HuH-7 (cell line): ENCODE results near the gene SLC9A3.

Experiments used
- DNase-seq: peaks from one replicate; pipeline ENCODE4 v3.0.0; 2011; ENCODE audit warnings: low spot score

Gene SLC9A3

DNA sequence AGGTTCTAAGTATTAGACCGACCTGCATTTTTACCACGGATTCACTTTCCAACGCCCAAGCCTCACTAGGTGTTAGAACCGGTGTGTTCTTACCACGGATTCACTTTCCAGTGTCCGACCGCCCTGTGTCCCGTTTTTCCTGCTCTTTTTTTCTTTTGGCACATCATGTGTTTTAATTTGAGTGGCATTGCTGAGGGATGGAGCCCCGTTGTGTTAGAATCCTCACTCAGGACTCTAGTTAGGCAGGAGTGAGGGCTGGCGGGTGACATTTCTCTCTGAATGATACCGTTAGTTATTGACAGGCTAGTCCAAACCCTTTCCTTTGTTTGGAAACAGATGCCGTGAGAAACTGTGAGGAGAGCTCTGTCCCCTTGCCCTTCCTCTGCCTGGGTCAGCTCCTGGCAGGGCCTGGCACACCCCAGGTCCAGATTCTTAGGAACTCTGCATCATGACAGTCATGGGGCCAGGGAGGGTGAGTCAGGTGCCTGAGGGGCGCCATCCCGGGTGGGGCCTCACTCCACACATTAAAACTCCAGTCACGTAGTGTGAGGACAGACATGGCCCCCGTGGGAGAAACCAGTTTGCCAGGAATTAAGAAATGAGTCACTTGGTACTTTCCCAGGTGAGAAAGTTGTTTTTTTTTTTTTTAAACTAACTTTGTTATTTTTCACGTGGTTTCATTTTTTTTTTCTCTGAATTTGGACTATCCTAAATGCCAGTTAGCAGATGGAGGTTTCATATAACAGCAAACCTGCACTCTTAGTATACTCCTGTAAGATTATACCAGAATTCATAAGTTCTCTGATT is 65.5 kb downstream of the SLC9A3 start:
- DNase-seq: no peak

DNA sequence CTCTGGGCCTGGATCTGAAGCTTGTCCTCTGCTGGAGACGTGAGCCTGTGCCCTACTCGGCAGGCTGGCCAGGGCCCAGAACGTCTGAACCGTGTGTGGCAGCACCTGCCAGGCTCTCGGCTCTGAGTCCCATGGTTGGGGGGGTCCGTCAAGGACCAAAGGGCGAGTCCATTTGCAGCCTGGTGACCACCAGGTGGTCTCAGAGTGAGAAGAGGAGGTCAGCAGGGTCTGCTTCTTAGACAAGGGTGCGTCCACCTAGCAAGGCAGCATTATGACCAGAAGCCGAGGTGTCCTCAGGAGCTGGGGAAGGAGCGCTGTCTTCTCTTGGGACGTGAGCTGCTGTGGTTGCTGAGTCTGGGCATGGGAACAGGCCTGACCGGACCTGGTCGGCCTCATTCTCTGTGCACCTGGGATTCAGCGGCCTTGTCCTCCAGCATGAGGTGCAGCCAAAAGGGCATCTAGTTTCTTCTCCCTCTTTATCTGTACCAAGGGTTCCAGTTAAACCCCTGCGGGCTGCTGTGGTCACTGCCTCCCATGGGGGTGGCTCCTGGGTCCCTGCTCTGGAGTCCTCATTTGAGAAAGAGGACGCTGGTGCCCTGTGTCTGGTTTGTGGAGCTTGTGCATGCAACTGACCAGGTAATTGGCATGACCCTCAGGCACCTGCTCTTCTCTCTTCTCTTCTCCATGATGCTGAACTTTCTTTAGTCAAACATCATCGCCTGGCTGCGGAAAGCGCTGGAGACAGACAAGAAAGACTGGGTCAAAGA is 66.9 kb downstream of the SLC9A3 start:
- no peak for DNase-seq

DNA sequence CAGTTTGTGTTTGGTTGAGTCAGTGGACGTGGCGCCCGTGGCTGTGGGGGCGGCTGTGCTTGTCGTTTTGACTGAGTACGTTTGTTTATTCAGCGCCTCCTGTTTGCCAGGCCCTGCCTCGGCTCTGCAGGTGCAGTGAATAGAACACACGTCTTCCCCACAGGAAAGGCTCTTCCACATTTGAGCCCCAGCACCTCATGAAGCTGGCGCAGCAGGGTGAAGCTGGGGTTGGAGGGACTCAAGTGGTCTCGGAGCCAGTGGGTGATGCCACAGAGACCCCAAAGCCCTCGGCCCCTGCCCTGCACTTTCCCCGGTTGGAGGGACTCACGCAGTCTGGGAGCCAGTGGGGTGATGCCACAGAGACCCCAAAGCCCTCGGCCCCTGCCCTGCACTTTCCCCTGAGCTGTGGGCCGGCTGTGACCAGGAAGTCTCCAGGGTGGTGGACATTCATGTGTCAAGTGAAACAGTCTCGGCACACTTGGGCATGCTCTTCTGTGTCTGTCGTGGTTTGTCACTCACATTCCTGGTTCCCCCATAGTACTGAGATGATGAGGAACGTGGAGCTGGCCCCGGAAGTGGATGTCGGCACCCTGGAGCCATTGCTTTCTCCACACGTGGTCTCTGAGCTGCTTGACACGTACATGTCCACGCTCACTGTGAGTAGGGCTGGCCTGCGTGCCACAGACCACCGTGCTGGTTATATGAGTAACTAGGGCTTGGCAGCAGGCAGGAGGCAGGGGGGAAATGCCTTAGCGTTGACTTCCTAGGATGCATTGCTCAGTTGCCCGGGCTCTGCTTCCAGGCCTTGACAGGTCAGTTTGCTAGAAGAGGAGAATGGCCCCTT is 67.7 kb downstream of the SLC9A3 start:
- DNase-seq: no peak

DNA sequence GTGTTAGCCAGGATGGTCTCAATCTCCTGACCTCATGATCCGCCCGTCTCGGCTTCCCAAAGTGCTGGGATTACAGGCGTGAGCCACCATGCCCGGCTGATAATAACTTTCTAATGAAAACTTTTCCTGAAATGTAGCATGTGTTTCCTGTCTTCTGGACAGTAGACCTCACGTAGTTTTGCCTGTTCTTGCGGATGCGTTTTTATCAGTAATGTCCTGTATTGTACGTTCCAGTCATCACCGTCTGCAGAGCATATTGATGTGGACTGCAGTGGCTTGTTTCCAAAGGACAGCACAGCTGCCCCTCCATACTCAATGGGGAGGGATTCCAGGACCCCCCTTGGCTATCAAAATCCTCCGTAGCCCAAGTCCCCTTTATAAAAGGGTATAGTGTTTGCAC is 68.4 kb downstream of the SLC9A3 start:
- DNase-seq: no peak

DNA sequence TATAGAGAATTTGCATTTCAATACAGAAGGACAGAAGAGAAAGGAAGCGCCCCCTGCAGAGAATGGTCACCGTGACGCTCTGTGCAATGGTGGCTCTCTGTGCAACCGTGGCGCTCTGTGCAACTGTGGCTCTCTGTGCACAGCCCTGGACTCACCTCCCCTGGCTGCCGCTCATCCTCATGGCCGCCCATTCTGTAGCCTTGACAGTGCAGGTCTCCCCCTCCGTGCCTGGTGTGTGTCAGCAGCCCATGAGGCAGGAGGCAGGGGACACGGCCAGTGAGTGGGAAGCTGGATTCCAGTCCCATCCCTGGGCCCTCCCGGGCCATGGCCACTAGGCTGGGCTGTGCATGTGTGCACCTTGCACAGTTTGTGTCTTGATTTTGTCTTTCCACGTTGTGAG is 69.3 kb downstream of the SLC9A3 start:
- DNase-seq: no peak

DNA sequence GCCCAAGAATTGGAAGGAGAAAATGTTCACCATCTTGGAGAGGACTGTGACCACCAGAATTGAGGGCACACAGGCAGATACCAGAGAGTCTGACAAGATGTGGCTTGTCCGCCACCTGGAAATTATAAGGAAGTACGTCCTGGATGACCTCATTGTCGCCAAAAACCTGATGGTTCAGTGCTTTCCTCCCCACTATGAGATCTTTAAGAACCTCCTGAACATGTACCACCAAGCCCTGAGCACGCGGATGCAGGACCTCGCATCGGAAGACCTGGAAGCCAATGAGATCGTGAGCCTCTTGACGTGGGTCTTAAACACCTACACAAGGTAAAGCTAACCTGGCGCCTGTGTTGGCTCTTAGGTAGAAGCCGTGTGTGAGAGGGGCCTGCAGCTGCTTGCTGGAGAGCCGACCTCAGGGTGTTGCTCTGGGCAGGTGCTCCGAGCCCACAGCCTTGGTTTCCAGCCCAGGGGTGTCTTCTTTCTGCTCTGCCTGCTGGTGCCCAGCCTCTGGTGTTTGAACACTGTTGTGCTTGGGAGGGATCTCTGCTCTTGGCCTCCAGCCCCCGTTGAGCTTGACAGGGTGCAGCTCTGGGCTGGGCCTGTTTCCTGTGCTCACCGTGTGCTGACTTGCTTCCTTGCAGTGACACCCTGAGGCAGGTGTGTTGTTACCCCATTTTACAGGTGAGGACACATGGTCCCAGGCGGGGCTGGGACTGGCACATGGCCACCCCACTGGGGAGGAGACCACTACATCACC is 70.3 kb downstream of the SLC9A3 start:
- DNase-seq: no peak

DNA sequence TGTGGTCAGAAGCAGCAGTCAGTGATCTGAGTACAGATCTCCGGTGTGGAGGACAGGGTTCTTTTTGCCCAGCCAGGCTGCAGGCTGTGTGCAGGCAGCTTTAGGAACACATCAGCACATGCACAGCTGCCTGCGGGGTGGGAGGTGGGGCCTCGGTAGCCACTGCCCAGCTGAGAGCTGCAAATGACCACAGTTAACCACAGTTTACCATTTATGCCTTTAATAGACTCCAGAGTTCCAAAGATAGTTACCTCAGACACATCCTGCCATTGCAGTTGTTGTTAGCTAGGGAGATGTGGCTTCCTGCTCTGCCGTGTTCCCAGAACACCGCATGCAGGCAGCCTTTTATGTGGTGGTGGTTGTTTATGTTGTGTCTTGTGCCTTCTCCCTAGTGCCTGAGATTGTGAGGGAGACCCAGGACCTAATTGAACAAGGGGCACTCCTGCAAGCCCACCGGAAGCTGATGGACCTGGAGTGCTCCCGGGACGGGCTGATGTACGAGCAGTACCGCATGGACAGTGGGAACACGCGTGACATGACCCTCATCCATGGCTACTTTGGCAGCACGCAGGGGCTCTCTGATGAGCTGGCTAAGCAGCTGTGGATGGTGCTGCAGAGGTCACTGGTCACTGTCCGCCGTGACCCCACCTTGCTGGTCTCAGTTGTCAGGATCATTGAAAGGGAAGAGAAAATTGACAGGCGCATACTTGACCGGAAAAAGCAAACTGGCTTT is 71.1 kb downstream of the SLC9A3 start:
- DNase-seq: no peak

DNA sequence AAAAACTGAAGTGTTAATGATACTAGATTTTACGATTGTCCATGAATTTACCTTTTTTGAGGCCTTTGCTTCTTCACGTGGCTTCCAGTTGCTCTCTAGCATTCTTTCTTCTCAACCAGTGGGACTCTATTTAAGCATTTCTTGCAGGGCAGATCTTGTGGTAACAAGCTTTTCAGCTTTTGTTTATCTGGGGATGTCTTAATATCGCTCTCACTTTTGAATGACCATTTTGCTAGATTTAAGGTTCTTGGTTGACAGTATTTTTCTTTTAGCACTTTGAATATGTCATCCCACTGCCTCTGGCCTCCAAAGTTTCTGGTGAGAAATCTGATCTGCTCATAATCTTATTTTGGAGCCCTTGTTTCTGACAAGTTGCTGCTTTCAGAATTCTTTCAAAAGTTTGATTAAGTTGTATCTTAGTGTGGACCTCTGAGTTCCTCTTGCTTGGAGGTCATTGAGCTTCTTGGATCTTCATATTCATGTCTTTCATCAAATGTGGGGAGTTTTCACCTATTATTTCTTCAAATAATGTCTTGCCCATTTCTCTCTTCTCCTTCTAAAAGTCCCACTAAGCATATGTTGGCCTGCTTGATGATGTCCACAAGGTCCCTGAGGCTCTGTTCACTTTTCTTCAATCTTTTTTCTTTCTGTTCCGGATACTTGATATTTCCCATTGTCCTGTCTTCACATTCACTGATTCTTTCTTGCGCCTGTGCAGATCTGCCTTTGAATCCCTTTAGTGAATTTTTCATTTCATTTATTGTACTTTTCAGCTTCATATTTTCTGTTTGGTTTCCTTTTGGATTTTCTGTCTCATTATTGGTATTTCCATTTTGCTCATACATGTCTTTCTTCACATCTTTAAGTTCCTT is 72.4 kb downstream of the SLC9A3 start:
- no peak for DNase-seq

DNA sequence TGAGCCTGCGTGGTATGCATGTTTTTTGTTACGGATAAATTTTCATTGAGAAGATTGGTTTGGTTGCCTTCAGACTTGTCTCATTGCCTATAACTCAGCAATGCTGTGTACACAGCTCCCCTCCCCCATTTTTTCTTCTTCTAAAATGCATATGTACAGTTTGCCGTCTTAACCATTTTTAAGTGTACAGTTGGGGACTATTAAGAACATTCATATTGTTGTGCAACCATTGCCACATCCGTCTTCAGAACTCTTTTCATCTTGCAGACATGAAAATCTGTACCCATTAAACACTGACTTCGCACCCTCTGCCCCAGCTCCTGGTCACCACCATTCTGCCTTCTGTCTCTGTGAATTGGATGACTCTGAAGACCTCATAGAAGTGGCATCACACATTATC is 75.1 kb downstream of the SLC9A3 start:
- no peak for DNase-seq

DNA sequence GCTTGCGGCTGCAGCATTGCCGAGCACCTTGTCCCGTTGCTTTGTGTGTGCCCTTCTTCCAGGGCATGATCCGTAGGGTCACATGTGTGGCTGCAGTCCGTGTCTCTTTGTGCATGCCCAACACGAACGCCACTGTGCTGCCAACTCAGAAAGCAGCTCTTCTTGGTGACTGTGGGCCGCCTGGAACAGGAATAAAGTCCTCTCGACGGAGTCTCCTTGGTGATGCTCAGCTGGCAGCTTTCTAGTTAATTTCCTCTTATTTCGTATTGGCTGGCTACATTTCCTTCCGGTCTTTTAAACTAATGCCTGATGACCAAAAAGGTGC is 75.5 kb downstream of the SLC9A3 start:
- DNase-seq: no peak

DNA sequence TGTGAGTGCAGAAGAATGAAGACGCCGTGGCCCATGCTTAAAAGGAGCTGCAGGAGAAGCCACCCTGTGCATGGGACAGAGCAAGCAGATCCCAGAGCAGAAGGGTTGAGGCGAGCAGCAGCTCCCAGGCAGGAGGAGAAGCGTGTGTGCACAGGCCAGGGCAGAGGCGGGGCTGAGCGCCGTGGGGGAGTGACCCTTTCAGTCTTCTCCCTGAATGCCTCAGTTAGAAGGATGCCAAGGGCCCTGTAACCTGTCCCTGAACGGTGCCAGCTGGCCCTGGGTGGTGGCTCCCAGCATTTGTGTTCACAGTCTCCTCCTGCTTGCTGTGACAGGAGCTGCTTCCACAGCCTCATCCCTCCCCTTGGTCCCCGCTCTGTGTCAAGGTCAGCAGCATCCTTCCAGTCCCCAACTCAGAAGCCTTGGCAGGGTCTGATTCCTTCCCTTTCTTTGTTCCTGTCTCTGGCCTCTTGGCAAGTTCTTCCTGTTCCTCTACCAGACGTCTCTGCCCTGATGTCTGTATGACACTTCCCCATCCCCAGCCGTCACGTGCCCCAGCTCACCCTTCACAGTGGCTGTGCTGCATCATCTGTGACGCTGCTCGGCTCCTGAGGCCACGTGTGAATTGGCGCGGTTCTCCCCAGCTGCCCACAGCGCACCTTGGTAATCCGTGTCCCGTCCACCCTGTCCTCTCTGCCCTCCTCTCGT is 76.0 kb downstream of the SLC9A3 start:
- no peak for DNase-seq

DNA sequence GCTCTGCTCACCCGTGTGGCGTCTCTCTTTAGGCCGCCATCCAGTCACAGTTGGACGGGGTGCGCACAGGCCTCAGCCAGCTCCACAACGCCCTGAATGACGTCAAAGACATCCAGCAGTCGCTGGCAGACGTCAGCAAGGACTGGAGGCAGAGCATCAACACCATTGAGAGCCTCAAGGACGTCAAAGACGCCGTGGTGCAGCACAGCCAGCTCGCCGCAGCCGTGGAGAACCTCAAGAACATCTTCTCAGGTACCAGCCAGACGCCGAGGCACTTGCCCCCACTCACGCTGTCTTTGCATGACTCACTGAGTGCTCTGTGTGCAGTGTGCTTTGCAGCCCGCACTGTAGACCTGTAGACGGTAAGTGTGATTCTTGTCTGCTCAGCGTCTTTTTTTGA is 76.7 kb downstream of the SLC9A3 start:
- DNase-seq: no peak

DNA sequence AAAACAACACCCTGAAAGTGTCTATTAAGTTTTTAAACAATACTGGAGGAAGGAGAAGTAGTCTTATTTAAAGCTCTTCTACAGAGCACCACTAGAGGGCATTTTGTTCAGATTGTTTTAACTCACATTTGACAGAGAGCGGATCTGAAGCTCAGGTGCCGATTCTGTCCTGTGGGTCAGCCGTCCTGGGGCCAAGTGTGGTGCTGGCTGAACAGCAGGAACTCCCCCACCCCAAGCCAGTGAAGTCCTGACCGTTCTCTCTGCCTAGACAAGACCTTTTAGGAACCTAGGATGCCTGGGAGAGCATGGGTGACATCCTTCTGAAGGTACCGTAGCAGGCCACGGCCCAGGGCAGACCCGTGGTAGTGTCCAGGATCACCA is 77.4 kb downstream of the SLC9A3 start:
- DNase-seq: peak; percentile 54

DNA sequence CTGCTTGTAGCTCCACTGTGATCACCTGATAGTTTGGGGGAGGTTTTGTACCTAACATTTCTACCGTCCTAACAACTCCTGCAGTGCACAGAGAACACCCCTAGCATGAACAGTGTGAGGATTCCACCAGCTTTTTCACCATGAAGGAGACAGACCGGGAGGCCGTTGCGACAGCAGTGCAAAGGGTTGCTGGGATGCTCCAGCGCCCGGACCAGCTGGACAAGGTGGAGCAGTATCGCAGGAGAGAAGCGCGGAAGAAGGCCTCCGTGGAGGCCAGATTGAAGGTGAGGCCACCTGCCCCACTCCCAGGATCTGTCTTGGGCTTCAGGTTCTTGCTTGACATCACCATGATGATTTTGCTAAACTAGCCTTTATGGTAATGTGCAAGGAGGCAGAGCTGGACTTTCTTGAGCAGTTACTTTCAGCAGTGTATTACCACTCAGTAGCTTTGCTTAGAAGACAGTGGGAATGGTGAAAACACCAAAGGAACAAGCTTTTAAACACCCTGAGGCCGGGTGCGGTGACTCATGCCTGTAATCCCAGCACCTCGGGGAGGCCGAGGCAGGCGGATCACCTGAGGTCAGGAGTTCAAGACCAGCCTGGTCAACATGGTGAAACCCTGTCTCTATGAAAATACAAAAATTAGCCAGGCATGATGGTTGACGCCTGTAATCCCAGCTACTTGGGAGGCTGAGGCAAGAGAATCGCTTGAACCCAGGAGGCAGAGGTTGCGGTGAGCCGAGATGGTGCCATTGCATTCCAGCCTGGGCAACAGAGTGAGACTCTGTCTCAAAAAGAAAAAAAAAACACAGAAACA is 78.0 kb downstream of the SLC9A3 start:
- DNase-seq: no peak

DNA sequence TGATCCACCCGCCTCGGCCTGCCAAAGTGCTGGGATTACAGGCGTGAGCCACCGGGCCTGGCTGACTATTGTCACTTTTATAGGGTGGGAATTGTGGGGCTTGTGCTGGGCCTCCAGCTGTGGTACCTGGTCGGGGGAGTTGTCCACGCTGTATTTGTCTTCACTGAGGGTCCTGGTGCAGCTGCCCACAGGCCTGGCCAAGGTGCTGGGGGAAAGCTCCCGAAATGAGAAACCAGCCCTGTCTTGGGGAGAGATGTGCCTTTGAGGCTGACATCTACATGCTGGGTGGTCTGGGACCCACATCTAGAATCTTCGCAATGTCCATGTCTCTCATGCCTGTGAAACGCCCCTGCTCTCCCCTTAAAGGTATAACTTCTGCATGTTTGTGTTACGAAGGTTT is 78.7 kb downstream of the SLC9A3 start:
- no peak for DNase-seq

DNA sequence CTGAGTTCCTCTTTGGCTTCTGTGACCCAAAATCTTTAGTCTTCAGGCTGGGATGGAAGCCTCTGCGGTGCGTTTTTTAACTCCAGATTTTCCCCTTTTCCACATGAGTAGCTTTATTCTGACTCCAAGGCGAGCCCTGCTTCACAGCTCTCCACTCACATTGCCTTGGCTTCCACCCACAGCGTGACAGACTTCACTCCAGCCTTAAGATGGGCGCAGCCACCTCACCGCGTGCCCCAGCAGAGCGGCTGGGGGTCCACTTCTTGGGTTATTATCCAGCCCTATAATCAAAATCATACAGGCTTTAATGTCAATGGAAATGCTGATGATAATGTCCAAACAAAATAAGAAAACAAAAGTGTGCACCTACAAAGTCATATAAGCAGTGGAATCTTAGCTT is 80.0 kb downstream of the SLC9A3 start:
- DNase-seq: no peak

DNA sequence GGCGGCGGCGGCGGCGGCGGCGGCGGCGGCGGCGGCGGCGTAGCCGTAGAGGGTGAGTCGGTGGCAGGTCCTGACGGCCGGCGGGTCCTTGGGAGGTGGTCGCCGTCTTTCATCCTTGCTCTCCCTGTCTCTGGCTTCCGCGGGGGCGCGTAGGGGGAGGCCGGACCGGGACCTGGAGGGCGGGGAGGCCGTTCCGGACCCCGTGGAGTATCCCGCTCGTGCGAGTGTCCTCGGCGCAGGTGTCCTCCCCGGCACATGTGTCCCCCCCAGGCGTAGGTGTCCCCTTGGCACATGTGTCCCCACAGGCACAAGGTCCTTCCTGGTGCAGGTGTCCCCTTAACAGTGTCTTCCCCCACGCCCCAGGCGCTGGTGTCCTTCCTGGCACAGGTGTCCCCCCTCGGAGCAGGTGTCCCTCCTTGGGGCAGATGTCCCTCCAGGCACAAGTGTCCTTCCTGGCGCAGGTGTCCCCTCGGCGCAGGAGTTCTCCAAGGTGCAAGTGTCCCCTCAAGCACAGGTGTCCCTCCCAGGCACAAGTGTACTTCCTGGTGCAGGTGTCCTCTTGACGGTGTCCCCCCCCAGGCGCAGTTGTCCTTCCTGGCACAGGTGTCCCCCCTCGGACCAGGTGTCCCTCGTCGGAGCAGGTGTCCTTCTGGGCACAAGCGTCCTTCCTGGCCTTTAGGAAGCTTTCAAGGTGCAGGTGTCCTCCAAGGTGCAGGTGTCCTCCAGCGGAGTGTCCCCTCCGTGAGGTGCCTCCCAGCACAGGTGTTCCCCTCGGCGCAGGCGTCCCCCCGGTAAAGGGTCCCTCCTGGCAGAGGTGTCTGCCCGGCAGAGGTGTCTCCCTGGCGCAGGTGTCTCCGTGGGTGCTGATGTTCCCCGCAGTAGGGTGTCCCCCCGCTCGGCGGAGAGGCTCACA is 80.8 kb downstream of the SLC9A3 start:
- peak; percentile 43 for DNase-seq
